ENCODE measurements around the gene WHRN.

DNA sequence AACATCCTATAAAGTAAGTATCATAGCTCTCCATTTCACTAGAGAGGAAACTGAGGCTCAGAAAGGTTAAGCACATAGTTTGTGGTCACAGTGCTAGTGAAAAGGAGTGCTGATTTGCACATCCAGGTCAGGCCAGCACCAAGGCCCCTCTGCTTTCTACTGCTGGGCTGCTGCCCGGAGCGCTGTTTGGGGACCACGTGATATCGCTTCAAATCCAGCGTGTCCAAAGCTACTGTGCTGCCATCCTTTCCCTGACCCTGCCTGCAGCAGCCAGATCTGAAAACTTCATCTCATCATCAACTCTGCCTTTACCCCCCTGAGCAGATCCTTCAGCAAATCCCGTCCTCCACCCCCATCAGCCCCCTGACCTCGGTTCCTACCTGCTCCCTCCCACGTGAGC is 76.8 kb downstream of the WHRN start:
- TF ChIP-seq SUZ12 (IDR thresholded peaks at IDR 0.05; ENCODE audit: extremely low read depth, insufficient read depth, insufficient read length) (no peak), YY1 (IDR thresholded peaks at IDR 0.05; ENCODE audit: insufficient read depth, insufficient read length) (no peak)

Measured in NT2/D1 (cell line).